GM21717 (cell line): ENCODE data around the gene RNF144B.
"Not testable (repeated sequence)": the region's sequence is repeated elsewhere in the genome, so short reads cannot be mapped to it uniquely, and the experiment has no call there.

Source experiments
- ATAC-seq: cut with Tn5 transposase; IDR thresholded peaks from one replicate; pipeline ENCODE4 v1.9.1; 2021; ENCODE audit warnings: mild to moderate bottlenecking, moderate library complexity; ENCODE audit not compliant: unreplicated experiment

The RNF144B gene

DNA sequence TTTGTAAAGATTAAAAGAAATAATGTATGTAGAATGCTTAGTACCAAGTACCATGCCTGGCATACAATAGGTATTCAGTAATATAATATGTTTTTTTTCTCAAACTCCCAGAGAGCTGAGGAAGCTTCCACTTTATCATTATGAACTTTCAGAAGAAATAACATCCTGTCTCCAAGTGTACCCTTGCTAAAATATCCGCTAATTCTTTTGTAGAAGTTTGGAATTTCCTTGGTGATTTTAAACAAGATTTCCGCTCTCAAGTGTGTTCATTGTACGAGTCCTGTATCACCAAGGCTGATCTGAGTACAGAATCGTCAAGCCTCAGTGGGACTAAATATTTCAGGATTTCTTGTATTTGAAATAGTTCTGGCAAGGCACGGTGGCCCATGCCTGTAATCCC lies 16.1 kb upstream of the RNF144B start:
- no peak for ATAC-seq

DNA sequence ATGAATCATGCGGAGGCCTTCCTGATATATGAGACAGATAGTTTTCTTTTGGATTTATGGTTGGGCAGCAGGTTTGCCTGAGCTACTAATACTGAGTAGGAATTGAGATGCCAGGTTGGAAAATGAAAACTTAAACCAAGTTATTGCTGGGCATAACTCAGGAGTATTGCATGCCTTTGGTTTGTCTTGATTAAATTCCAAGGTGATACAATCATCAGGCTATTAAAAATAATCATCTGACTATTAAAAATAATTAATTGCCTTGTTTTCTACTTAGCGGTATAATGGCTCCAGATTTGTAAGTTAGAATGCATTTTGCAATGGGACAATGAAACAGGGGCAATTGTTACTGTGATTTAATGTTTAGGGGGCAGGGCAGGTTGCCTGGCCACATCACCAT lies 15.5 kb upstream of the RNF144B start:
- ATAC-seq: no peak

DNA sequence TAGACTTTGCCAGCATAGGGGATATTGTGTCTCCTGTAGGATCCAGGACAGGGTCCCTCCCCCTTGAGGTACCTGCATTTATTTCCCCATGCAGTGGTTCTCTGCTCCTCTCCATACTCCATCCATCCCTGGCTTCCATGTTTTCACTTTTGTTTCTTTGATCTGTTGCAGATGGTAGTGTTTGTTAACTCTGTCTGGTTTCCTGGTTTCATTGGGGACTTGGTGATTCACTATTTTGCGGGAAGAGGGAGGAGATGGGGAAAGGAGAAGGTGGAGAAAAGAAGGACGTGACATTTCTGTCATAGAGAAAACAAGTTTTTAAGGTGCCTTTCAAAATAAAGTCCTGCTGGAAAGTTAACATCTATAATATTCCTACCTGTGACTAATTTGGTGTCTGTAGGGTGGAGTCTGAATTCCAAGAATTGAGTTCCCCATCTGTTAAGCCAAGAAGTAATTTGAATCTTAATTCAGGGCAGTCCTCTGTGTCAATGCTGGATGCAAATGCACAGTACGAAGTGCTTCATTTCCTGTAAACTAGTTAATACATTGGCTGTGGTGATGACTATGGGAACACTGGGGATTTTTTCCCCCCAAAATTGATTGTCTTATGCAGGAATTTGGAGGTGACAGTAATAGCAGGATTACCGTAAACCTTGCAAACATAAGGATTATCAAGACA lies 6.9 kb upstream of the RNF144B start:
- ATAC-seq: no peak

DNA sequence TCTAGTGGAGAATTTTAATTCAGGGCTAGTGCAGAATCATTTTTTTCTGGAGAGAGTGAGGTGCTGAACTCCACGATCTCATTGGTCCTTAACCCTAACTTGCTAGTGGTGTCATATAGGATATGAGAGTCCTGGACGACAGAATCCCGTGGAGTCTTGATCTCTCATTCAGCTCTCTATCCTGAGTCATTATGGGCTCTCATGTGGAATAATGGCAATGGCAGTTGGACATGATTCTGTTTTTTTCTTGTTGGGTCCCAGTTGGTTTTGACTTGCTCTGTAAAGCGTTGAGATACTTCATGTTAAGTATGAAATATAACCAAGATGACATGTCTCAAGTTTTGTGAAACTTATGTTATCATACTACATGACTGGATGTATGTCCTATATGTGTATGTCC lies 6.3 kb upstream of the RNF144B start:
- no peak for ATAC-seq

DNA sequence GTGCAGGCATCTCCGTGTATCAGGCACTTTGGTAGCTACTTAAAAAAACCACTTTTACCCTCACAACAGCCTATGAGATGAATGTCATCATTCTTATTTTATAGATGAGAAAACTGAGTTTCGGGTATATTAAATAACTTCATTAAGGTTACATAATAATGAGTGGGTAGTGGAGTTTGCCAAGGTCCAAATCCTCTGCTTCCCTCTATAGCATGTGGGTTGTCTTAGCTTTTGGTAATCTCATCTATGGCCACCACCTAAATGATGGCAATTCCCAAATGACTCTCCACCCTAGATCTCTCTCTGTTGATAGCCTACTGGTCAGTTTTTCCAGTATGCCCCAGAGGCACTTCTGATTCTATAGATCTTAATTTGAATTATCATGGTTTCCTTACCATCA lies 3.7 kb upstream of the RNF144B start:
- ATAC-seq: no peak

DNA sequence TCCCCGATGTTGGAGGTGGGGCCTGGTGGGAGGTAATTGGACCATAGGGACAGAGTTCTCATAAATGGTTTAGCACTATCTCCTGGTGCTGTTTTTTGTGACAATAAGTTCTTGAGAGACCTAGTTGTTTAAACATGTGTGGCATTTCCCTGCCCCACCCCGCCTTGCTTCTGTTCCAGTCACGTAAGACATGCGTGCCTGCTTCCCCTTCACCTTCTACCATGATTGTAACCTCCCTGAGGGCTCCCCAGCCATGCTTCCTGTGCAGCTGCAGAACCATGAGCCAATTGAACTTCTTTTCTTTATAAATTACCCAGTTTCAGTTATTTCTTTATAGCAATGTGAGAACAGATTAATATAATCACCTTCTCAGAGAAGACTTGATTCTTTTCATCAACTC lies 2.5 kb upstream of the RNF144B start:
- no peak for ATAC-seq

DNA sequence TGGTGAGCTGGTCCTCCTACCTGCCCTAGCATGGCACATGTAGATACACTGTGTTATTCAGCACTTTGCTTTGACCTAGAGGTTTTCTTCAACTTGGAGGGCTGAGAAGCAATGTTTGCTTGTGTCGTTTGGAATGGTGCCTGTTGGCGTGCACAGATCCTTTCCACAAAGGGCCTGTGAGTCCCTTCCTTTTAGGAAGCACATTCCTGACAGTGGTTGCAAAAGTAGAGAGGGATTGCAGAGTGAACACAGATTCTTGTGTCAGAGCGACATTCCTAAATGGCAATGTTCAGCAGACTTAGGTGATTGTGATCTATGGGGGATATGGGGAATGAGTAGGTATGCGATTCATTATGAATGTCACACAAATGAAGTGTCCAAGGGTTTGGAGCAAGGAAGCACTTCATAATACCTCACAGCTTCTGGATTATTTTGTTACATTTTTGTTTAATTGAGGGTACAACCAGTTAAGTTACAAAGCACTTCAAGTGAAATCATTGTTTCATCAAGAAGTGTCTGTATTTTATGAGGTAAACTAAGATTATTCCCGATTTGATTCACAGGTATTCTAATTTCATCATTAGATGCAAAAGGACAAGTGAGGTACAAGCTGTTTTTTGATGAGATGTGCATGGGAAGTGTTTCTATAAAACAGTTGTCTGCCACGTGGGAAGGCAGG lies 713 bp upstream of the RNF144B start:
- ATAC-seq: no peak

DNA sequence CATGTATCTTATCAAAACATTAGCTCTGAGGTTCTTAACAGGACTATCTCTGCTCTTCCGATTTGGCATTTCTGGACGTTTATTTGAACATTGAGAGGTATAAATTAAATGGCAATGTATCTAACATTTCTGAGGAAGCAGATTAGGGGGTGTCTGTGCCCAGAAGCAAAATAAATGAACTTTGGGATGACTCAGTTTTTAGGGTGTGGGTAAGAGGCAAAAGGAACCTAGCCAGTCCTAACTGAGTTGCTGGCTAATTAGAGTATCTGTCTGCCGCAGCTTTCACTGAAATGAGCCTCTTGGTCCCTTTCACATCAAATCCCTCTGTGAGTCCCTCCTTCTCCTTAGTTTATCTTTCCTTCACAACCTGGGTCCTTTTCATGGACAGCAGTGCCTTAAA lies 1.1 kb downstream of the RNF144B start:
- ATAC-seq: no peak

DNA sequence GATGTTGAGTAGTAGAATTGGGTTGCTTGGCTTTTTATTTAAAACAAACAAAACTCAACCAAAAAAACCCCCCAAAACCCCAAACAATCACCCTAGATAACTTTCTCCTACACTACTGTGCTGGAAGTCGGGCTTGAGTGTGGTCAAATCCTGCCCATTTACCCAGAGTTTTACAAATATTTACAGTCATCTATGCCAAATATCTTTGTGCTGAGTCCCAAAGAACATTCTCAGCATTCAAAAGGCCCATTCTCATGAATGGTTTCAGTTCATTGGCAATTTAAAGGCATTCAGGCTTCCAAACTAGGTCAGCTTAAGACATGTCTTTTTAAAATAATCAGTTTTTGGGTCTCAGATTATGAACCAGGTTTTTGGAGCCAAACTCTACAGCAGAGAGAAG lies 1.8 kb downstream of the RNF144B start:
- ATAC-seq: no peak

DNA sequence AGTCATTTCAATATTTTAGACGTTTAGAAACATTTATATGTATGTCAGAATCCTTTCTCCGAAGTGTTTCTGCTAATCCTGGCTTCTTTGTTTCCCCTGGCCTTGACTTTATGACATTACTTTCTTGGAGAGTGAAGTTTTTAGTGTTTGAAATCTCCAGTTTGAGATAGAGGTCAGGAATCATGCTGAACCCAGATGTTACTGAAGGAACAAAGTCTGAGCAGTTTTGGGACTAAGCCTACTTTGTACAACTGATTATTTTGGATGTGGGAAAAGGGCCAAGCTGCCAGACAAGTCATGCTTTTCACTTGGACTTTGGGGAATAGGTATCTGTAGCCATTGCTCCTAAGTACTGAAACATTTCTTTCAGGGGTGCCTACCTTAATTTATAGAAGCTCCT lies 2.3 kb downstream of the RNF144B start:
- ATAC-seq: no peak

DNA sequence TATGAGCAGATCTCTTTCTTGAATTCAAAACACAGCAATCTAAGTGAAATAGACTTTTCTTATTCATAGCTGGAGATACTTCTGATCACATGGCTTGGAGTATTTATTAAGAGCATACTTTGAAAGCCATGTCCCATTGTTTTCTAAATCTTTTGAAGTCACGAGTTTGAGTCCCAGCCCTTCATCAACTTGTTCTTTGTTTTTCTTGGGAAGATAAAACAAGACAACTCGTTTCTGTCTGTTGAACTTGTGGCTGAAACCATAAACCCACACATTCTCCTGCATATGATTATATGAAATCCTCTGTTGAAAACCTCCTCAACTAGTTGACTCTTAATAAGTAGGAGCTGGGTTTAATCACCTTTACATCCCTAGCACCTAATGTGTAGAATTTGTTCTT lies 3.3 kb downstream of the RNF144B start:
- ATAC-seq: no peak

DNA sequence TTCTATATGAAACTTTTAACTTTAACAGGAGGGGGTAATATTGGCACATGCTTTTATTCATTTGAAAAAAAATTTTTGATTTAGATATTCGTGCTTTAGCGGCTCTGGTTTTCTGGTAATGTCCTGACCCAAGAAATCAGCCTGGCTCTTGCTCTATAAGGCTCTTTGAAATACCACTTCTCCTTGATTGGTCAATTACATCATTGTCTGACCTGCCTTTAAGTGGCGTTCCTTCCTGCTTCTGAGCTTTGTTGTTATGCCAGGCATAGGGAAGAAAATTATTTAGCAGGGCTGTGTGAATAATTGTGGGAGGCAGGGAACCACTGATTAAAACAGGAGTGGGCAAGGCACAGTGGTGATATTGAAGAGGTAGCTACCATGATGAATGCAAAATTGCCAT lies 3.9 kb downstream of the RNF144B start:
- ATAC-seq: no peak

DNA sequence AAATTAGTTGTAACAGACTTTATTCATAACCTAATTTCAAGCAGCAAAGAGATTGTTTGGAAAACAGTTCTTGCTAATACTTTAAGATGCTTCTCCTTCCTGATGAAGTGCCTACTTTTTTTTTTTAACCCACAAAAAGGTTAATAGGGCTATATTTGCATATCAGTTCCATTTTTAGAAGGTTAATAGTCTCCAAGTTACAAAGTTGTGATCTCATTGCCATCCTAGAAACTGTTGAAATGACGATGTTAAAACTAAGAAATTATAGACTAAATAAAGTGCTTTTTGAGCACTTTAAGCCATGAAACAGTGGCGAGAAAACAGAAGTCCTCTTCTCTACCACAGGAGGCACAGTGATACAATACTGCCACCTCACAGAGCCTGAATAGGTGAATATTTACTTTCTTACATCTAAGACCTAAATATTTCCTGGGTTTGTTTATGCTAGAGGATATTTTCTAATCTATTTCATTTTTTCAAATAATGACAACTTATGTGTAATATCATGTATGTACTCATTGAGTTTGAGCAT lies 5.3 kb downstream of the RNF144B start:
- ATAC-seq: no peak

DNA sequence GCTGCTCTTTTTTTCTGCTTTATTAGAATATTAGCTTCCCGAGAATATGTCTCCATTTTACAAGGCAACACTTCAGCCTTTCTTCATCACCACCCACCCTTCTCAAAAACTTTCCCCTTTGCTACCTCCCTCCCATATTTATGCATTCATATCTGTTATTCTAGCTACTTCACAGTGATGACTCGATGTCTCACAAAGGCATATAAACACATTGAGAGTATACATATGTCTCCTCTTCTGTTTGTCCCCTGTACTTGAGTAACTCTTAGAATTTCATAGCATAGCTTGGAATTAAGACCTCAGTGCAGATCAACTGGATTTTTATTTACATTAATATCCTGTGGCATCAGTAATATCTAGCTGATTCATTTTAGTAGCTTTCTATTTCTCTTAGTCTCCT lies 6.5 kb downstream of the RNF144B start:
- ATAC-seq: no peak

DNA sequence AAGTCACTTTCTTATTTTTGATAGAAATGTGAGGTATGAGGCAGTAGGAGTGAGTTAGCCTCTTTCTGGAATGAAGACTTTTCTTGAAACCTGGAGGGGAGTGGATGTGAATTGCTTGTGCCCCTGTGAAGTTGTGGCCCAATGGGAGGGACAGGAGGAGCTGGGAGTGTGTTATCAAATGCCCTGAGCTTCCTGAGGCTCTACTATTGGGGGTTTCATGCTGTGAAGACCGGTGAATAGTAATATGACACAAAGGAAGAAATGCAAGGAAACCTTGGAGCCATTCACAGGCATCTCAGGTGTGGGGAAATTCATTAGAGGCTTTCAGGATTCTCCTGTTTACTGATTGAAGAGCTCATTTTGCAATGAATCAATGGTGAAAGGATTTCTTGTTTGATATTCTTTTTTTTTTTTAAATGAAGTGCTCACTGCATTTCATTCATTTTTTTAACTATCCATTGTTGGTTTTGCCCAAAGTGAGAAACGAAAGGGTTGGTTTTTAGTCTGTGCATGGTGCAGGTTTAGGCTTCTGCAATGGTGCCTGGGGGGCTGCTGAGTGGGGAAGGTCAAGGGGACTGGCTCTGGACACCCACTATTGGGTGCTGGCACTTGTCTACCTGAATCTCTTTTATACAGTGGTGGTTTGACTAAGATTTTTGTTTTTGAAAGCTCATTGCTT lies 8.2 kb downstream of the RNF144B start:
- no peak for ATAC-seq

DNA sequence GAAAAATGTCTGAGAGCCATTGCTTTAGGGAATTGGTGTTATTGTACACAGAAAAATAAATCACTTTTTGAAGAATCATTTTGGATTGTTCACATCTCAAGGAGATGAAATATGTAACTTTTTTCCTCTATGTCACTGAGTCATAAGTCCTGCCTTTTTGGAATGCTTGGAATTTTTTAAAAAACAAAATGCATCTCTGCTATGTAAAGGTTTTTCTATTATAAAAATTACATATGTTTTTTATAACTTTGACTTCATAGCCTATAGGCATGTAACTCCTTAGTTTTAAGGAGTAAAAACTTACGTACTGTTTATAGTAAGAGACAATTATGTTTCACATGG lies 8.7 kb downstream of the RNF144B start:
- ATAC-seq: no peak

DNA sequence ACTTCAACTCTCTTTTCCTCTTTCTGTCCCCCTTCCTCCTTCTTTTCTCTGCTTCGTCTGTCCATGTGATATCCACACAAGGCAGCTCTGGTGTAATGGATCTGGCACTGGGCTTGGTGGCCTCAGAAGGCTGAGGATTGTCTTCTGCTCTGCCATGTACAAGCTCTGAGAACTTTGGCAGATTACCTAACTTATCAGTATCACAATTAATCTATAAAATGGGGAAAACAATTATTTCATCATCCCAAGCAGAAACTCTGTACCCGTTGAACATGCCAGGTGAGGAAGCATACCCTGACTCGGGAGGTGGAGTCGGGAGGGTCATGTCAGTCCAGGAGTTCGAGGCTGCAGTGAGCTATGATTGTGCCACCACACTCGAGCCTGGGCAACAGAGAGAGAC lies 10.6 kb downstream of the RNF144B start:
- no peak for ATAC-seq

DNA sequence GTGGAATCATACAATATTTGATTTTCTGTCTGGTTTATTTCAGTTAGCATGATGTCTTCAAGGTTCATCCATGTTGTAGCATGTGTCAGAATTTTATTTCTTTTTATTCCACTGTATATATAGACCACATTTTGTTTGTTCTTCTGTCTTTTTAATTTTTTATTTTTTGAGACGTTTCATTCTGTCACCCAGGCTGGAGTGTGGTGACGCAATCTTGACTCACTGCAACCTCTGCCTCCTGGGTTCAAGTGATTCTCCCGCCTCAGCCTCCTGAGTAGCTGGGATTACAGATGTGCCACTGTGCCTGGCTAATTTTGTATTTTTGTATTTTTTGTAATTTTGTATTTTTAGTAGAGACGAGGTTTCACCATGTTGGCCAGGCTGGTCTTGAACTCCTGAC lies 11.1 kb downstream of the RNF144B start:
- not testable (repeated sequence) for ATAC-seq

DNA sequence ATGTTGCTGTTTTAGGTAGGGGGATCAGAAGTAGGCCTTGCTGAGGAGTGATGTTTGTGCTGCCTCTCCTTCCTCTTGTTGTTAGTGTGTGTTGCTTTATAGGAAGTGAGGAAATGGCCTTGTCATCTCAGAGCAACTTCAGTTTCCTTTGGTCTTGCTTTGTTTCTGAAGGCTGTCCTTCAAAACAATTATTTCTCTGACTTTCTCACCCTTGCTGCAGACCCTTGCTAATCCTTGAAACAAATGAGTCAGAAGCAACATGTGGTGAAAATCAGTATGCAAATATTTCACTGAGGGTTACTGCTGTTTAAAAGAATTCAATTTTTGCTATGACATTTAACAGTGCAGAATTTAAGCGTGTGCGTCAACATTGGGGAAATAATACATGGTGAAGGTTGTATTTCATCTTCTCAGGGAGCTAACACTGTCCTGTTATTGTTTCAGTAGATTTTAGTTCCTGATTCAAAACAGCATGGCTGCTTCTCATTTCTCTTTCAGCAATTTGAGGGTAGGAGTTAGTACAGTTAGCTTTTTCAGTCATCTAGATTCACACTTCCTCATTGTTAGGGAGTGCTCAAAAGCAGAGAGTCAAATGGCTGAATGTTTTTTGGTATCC lies 13.8 kb downstream of the RNF144B start:
- ATAC-seq: peak; percentile 95

DNA sequence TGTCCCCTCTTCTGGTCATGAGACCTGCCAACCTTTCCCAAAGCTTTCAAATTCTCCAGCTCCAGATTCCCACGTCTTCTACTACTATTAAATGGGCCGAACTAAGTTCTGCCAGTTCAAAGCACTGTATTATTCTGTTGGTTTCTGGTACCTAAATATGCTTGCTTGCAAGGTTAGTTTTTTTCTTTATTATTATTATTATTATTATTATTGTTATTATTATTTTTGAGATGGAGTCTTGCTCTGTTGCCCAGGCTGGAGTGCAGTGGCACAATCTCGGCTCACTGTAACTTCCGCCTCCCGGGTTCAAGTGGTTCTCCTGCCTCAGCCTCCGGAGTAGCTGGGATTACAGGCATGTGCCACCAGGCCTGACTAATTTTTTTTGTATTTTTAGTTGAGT lies 17.8 kb downstream of the RNF144B start:
- ATAC-seq: not testable (repeated sequence)

DNA sequence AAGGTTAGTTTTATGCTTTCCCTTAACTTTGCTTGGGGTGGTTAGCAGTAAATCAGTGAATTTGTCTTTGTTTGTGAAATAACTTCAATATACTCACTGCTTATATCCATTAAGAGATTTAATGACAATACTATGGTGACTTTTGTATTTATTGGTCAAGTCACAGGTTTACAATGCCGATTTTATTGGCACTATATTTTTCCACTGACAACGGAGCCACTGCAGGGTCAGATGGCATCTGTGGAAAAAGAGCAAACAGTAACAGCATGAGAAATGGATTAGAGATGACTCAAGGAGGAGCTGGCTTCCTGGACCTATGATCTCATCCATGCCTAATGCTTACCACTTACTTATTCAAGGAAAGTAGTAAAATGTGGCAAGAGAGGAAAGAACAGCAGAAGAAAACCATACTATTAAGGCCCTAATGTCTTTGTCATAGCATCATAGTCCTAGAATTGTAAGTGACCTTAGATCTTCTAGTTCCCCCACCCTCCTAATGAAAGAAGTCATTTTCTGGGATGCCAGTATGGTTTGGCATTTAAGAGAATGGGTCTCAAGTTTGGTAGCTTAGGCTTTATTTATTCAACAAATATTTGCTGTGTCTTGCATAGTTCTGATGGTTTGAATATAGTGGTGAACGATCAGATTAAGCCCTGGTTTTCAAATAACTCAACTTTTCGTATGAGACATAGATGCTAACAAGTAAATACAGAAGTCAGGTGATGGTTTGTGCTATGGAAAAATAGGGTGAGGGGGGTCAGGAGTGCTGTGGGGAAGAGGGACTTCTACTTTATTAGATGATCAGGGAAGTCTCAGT lies 18.5 kb downstream of the RNF144B start:
- ATAC-seq: no peak
